ENCODE results near the gene APIP.

APIP gene

GRCh38 chr11:34916015-34916842 lies at the start of gene APIP, which contains the start of gene PDHX:
Gene APIP (minus strand): TSS chr11:34916379. CDS start chr11:34916284, 95 bp downstream.
Gene PDHX (plus strand): TSS chr11:34916618. CDS start chr11:34916656, 38 bp downstream.
- peak; percentile 90 for DNase-seq (ENCODE audit: low read depth, low spot score)

- no peak for DNase-seq (ENCODE audit: low read depth, low spot score)
Observed at GRCh38 chr11:34964610-34965331, 48.6 kb upstream of the APIP start.

- no peak for DNase-seq (ENCODE audit: low read depth, low spot score)
Observed at GRCh38 chr11:34963351-34963750, 47.2 kb upstream of the APIP start.

- no peak for DNase-seq (ENCODE audit: low read depth, low spot score)
Observed at GRCh38 chr11:34962034-34962433, 45.9 kb upstream of the APIP start.

GRCh38 chr11:34960277-34960676 lies 44.1 kb upstream of the APIP start:
- DNase-seq (ENCODE audit: low read depth, low spot score): no peak

GRCh38 chr11:34959770-34960169 lies 43.6 kb upstream of the APIP start:
- no peak for DNase-seq (ENCODE audit: low read depth, low spot score)

GRCh38 chr11:34957606-34958005 lies 41.4 kb upstream of the APIP start:
- DNase-seq (ENCODE audit: low read depth, low spot score): no peak

GRCh38 chr11:34957206-34957605 lies 41.0 kb upstream of the APIP start:
- DNase-seq (ENCODE audit: low read depth, low spot score): no peak

- no peak for DNase-seq (ENCODE audit: low read depth, low spot score)
Observed at GRCh38 chr11:34953955-34954354, 37.8 kb upstream of the APIP start.

- no peak for DNase-seq (ENCODE audit: low read depth, low spot score)
Observed at GRCh38 chr11:34948696-34949095, 32.5 kb upstream of the APIP start.

GRCh38 chr11:34944692-34945091 lies 28.5 kb upstream of the APIP start:
- DNase-seq (ENCODE audit: low read depth, low spot score): no peak

- DNase-seq (ENCODE audit: low read depth, low spot score): no peak
Observed at GRCh38 chr11:34941688-34942087, 25.5 kb upstream of the APIP start.

- no peak for DNase-seq (ENCODE audit: low read depth, low spot score)
Observed at GRCh38 chr11:34940026-34940677, 24.0 kb upstream of the APIP start.

GRCh38 chr11:34938611-34939010 lies 22.4 kb upstream of the APIP start:
- DNase-seq (ENCODE audit: low read depth, low spot score): no peak

GRCh38 chr11:34936945-34937629 lies 20.9 kb upstream of the APIP start:
- no peak for DNase-seq (ENCODE audit: low read depth, low spot score)

- DNase-seq (ENCODE audit: low read depth, low spot score): no peak
Observed at GRCh38 chr11:34929794-34930763, 13.9 kb upstream of the APIP start.

GRCh38 chr11:34928960-34929680 lies 12.9 kb upstream of the APIP start:
- no peak for DNase-seq (ENCODE audit: low read depth, low spot score)

GRCh38 chr11:34928268-34928959 lies 12.2 kb upstream of the APIP start:
- no peak for DNase-seq (ENCODE audit: low read depth, low spot score)

- no peak for DNase-seq (ENCODE audit: low read depth, low spot score)
Observed at GRCh38 chr11:34926831-34927132, 10.6 kb upstream of the APIP start.

Data from activated CD4-positive, CD25-positive, alpha-beta regulatory T cell treated with anti-CD3 and anti-CD28 coated beads, Interleukin-2, amount 50 U/mL, for 16 hours (primary cell).